ENCODE data around the gene TMEM131. TPM values are rescaled to one million over a fixed set of nuclear protein-coding genes. Genes with fewer than 3 reads are reported as not detected.

TMEM131 gene
- total and polyA plus RNA-seq, 2 experiments from 2014 or later, result 9.2 to 22.7 TPM

DNA sequence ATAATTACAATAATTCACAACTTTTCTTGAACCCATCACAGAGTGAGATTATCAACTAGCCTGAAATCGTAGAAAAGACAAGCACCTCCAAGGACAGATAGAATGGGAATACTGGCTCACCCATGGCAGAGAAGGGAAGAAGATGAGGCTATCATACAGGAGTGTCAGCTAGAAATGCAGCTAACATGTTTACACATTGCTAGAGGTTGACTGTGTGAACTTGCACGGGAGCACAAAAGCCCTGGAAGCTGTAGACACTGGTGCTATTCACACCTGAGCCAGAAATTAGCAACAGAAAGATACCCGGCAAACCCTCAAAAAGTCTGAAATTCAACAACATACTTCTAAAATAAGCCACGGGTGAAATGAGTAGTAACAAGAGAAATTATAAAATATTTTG, 150.6 kb downstream of the TMEM131 start (continued):
- no peak for TF ChIP-seq STAT1 (IDR thresholded peaks at IDR 0.05; ENCODE audit: unreplicated experiment)
- no peak for TF ChIP-seq NANOG (IDR thresholded peaks at IDR 0.05; ENCODE audit: borderline replicate concordance)
- no peak for TF ChIP-seq EZH2phosphoT487 (IDR thresholded peaks at IDR 0.05; ENCODE audit: unreplicated experiment)
- TF ChIP-seq EZH2 (IDR thresholded peaks at IDR 0.05; ENCODE audit: low read depth, unreplicated experiment), result no peak
- TF ChIP-seq, protein P1, sequence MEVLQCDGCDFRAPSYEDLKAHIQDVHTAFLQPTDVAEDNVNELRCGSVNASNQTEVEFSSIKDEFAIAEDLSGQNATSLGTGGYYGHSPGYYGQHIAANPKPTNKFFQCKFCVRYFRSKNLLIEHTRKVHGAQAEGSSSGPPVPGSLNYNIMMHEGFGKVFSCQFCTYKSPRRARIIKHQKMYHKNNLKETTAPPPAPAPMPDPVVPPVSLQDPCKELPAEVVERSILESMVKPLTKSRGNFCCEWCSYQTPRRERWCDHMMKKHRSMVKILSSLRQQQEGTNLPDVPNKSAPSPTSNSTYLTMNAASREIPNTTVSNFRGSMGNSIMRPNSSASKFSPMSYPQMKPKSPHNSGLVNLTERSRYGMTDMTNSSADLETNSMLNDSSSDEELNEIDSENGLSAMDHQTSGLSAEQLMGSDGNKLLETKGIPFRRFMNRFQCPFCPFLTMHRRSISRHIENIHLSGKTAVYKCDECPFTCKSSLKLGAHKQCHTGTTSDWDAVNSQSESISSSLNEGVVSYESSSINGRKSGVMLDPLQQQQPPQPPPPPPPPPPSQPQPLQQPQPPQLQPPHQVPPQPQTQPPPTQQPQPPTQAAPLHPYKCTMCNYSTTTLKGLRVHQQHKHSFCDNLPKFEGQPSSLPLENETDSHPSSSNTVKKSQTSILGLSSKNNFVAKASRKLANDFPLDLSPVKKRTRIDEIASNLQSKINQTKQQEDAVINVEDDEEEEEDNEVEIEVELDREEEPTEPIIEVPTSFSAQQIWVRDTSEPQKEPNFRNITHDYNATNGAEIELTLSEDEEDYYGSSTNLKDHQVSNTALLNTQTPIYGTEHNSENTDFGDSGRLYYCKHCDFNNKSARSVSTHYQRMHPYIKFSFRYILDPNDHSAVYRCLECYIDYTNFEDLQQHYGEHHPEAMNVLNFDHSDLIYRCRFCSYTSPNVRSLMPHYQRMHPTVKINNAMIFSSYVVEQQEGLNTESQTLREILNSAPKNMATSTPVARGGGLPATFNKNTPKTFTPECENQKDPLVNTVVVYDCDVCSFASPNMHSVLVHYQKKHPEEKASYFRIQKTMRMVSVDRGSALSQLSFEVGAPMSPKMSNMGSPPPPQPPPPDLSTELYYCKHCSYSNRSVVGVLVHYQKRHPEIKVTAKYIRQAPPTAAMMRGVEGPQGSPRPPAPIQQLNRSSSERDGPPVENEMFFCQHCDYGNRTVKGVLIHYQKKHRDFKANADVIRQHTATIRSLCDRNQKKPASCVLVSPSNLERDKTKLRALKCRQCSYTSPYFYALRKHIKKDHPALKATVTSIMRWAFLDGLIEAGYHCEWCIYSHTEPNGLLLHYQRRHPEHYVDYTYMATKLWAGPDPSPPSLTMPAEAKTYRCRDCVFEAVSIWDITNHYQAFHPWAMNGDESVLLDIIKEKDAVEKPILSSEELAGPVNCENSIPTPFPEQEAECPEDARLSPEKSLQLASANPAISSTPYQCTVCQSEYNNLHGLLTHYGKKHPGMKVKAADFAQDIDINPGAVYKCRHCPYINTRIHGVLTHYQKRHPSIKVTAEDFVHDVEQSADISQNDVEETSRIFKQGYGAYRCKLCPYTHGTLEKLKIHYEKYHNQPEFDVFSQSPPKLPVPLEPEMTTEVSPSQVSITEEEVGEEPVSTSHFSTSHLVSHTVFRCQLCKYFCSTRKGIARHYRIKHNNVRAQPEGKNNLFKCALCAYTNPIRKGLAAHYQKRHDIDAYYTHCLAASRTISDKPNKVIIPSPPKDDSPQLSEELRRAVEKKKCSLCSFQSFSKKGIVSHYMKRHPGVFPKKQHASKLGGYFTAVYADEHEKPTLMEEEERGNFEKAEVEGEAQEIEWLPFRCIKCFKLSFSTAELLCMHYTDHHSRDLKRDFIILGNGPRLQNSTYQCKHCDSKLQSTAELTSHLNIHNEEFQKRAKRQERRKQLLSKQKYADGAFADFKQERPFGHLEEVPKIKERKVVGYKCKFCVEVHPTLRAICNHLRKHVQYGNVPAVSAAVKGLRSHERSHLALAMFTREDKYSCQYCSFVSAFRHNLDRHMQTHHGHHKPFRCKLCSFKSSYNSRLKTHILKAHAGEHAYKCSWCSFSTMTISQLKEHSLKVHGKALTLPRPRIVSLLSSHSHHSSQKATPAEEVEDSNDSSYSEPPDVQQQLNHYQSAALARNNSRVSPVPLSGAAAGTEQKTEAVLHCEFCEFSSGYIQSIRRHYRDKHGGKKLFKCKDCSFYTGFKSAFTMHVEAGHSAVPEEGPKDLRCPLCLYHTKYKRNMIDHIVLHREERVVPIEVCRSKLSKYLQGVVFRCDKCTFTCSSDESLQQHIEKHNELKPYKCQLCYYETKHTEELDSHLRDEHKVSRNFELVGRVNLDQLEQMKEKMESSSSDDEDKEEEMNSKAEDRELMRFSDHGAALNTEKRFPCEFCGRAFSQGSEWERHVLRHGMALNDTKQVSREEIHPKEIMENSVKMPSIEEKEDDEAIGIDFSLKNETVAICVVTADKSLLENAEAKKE (CRISPR knock-in tag; IDR thresholded peaks at IDR 0.05), result no peak
- no peak for TF ChIP-seq POLR2AphosphoS5 (IDR thresholded peaks at IDR 0.05; ENCODE audit: low read depth)
- no peak for TF ChIP-seq CREB1 (CRISPR knock-in tag; IDR thresholded peaks at IDR 0.05; ENCODE audit: low read depth)
- TF ChIP-seq ZNF331 (CRISPR knock-in tag; IDR thresholded peaks at IDR 0.05; ENCODE audit: low read depth), result no peak

DNA sequence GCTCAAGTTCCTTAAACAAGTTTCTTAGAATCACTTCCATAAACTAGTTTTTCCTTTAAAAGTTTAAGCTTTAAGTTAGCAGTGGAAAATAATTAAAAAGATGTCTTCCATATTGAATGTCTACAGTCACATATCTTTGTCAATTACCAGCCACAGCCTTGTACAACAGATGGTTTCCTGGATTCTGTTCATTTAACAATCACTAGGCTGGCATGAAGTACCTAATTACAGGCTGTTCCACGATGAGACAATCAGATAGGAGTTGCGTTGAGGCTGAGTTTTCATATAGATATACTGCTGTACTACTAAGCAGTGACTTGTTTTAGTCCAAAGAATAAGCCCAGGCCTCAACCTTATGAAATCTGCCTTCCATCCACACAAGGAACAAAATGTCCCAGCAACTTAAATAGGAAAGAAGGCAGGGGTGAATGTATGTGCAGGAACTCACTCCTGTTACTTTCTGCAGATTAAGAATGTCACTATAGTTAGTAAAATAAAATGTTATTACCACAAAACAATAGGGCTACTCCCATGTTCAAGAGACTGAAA, 151.4 kb downstream of the TMEM131 start:
- Mint-ChIP-seq H3K27me3 (ENCODE audit: insufficient read depth, low read depth, poor library complexity) (no peaks in the 10 kb centered on the region), H3K36me3 (ENCODE audit: low read depth) (0 out of 3 replicates have a peak, but pooled peaks cover 3% of the 10 kb centered on the region), H3K4me3 (no peak overlapping the region), H3K27ac (no peak overlapping the region), H3K9me3 (no peaks in the 10 kb centered on the region), H3K4me1 (peaks cover 10% of the 10 kb centered on the region; the same call in 2 of the 3 replicates)
- no peak overlapping the region for H3K27ac ChIP-seq (ENCODE audit: low read depth)
- H3K9me2 ChIP-seq (ENCODE audit: insufficient read depth), result no peaks in the 10 kb centered on the region
- ATAC-seq, result no peak
- DNase-seq (ENCODE audit: low spot score), result no peak
- no peaks in the 10 kb centered on the region for H3K4me1 ChIP-seq (ENCODE audit: insufficient read depth)
- no peaks in the 10 kb centered on the region for H3K27me3 ChIP-seq (ENCODE audit: insufficient read depth)
- H3F3A ChIP-seq (replicated peaks; ENCODE audit: low read depth), result no peaks in the 10 kb centered on the region
- H2AFZ ChIP-seq, result no peak overlapping the region
- no peak overlapping the region for H3K4me2 ChIP-seq
- H3K36me3 ChIP-seq (ENCODE audit: insufficient read depth), result 0 out of 2 replicates have a peak, but pooled peaks cover 3% of the 10 kb centered on the region
- H4K20me1 ChIP-seq (replicated peaks; ENCODE audit: insufficient read depth), result no peaks in the 10 kb centered on the region
- peaks cover 4% of the 10 kb centered on the region; the same call in 1 of the 2 replicates for H3K79me2 ChIP-seq (replicated peaks; ENCODE audit: insufficient read depth)
- no peak overlapping the region for H3K4me3 ChIP-seq
- TF ChIP-seq, protein P2, sequence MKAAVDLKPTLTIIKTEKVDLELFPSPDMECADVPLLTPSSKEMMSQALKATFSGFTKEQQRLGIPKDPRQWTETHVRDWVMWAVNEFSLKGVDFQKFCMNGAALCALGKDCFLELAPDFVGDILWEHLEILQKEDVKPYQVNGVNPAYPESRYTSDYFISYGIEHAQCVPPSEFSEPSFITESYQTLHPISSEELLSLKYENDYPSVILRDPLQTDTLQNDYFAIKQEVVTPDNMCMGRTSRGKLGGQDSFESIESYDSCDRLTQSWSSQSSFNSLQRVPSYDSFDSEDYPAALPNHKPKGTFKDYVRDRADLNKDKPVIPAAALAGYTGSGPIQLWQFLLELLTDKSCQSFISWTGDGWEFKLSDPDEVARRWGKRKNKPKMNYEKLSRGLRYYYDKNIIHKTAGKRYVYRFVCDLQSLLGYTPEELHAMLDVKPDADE (IDR thresholded peaks at IDR 0.05), result no peak
- TF ChIP-seq EZH2phosphoT487 (IDR thresholded peaks at IDR 0.05; ENCODE audit: unreplicated experiment) (no peak), ZNF331 (CRISPR knock-in tag; IDR thresholded peaks at IDR 0.05; ENCODE audit: low read depth) (no peak)
